Left cardiac atrium (tissue), 4 donors: Measurements from ENCODE around the gene TRMT112. TPM values are rescaled to one million over a fixed set of nuclear protein-coding genes. Genes with fewer than 3 reads are reported as not detected.
A peak's percentile ranks its signal among the peaks of the same experiment; 100 is the strongest.

ENCODE experiments used
- ATAC-seq, 2 donors: fragments of 200-7000 bp; cut with Tn5 transposase; one replicate each; pipeline ENCODE4 v1.9.1; 2020; ENCODE audit warnings: mild to moderate bottlenecking in 2 of 2, moderate library complexity in 2 of 2
- DNase-seq: peaks from one replicate; pipeline ENCODE4 v3.0.0-alpha.2; 2020
- intact Hi-C, 2 donors: fragments of 100-400 bp; cut with DNase I; formaldehyde crosslinking; loops; one replicate each; pipeline versions ENCODE4 v1.14.1 to v1.15.1; 2022 to 2023
- total RNA-seq, 2 donors: library from RNA; stranded (reverse); fragmentation: NEBNext Ultra II Directional; extraction: Animal tissue kit (Norgen Biotek cat#: 25700); gene quantifications; one replicate each; pipeline ENCODE4 v1.2.1, GENCODE V29; 2021
- donor health status: DM: no; HTN: yes; CAD: no.
- donor health status: DM: no; HTN: yes; CAD: no; lungs with severe emphysema.
- donor health status: DM: yes; HTN: yes; CAD: no.
- donor health status: Dilated cardiomyopathy.

TRMT112 gene
- total RNA-seq, 2 donors from 2014 or later: 94.1 to 101 TPM

DNA sequence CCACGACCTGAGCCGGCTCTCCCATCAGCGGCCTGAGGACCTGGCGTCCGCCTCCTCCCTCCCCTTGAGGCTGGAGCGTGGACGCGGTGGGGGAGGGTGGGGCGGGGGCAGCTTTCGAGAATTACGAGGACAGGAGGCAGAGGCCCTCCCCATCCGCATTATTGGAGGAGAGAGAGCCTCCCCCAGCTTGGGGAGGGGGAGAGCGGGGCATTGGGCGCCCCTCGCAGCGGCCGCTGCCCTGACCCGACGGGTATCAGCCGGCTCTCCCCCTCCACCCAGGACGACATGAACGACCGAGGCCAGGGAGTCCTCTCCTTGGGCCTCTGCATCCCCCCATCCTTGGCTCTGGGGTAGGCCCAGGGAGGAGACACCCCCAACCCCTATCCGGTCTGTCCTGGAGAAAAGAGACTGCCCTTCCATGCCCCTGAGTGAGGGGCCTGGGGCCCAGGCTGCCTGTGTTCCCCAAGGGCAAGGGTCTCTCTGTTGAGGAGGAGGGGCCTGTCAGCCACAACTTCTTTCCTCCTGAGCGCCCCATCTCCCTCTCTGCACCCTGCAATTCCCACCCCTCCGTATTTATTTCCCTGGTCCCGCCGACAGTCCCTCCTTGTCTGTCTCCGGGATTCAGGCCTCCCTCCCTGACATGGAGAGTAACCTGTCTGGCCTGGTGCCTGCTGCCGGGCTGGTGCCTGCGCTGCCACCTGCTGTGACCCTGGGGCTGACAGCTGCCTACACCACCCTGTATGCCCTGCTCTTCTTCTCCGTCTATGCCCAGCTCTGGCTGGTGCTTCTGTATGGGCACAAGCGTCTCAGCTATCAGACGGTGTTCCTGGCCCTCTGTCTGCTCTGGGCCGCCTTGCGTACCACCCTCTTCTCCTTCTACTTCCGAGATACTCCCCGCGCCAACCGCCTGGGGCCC lies 31.2 kb downstream of the TRMT112 start:
- ATAC-seq (peak in 1 of 2 donors; percentile 0), DNase-seq (no peak)
- intact Hi-C loops: loop anchor here in 1 of 2 donors (1.0 kb wide), 1 partner anchor 16 kb away; no protein-coding TSS in a partner anchor

DNA sequence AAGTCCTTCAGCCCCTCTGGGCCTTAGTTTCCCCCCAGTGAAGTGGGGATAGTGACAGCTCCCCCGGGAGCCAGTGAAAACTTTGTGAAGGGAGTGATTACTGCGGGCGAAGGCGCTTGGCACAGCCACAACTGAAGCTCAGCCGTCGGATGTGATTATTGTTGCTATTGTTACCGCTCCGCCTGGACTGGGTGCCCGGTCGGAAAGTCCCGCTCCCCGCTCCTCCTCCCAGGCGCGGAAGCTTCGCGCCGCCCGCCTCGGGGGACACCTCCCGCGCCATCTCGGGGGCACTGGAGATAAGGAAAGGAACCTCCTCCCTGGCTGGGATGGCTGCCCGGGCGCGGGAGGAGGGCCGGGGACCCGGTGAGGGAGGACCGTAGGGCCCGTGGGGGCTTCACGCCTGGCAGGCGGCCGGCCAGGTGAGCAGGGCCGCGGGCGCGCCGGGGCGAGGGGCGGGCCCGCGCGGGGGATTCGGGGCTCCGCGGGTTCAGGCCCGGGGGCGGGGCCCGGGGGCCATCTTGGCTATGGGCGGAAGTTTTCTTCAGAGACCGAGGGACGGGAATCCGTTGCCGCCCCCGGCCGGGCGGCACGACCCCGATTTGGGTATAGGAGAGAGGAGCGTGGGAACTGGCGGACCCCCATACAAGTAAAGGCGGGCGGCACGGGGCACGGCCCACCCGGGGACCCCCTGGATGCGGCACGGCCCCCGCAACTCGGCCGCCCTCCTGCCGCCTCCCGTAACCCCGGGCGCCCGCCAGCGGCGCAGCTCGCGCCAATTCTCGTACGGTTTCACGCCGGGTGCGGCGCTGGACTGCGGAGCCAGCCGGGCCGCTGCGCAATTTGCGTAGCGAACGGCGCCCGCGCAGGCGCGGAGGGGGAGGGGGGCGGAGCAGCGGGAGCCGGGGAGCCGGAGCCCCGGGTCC lies 32.1 kb downstream of the TRMT112 start, which contains the start of gene GPR137:
Gene GPR137, plus strand, starts transcription at position 887 of the 923 bp plus-strand sequence. CDS start 677 bp downstream, outside the sequence.
- intact Hi-C loops: loop anchor here in 1 of 2 donors (1.0 kb wide), 1 partner anchor 15 kb away; no protein-coding TSS in a partner anchor
- peak; percentile 89 for DNase-seq
- ATAC-seq: peak; percentile 80 to 83

DNA sequence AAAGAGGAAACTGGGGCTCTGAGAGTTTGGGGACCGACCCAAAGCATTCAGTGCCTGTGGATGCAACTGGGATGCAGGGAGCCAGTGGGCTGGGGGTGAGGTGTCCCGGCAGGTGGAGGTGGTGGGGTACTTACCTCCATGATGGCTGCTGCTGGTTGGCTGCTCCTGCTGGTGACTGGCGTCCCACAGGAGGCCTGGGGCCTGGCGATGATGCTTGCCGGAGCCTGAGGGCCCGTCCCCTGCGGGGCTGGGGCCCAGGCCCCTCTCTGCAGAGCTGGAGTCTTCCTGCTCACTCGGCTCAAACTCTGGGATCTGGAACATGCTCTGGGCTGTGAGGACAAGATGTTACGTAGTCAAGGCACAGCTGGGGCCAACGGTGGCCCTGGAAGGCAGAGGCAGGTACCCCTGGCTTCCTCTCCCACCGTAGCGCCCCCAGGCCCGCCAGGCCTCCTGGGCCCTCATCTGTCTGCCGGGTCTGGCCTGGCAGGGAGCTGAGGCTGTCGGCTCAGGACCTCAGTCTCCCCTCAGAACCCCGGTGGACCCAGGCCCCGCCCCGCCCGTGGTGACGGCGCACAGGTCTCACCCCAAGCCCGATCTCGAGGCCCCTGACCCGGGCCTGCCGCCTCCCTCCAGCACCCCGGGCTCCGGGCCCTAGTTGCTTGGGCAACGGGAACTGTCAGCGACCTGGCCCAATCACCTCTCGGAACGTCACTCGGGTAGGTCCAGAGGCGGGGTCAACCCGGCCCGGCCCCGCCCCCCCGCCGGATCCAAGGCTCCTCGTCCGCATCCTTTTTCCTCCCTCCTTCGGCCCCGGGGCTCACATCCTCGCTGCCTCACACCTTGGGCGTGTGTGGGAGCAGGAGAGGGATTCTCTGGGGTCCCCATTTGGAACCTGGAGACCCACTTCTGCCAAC lies 33.1 kb downstream of the TRMT112 start, which contains the start of gene BAD:
Gene BAD, minus strand, starts transcription at position 618 of the 914 bp plus-strand sequence. Its CDS starts 297 bp downstream, at position 321.
- intact Hi-C loops: no loop called here
- DNase-seq: peak; percentile 96
- ATAC-seq: peak; percentile 92 to 94

DNA sequence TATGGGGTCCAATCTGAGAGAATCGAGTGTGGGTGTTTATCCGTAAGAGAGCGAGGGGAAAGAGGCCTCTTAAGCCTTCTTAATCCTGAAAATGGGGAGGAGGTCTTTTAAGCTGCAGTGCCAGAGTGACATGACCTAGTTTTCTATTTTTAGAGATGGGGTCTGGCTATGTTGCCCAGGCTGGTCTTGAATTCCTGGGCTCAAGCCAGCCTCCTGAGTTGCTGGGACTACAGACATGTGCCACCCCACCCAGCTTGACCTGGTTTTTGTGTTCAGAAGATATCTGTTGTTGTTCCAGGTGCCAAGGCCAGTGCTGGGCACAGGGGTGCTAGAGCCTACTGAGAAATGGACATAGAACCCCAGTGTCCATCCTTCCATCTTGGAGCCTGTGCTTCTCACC lies 34.3 kb downstream of the TRMT112 start:
- intact Hi-C loops: no loop called here
- ATAC-seq (no peak), DNase-seq (no peak)

DNA sequence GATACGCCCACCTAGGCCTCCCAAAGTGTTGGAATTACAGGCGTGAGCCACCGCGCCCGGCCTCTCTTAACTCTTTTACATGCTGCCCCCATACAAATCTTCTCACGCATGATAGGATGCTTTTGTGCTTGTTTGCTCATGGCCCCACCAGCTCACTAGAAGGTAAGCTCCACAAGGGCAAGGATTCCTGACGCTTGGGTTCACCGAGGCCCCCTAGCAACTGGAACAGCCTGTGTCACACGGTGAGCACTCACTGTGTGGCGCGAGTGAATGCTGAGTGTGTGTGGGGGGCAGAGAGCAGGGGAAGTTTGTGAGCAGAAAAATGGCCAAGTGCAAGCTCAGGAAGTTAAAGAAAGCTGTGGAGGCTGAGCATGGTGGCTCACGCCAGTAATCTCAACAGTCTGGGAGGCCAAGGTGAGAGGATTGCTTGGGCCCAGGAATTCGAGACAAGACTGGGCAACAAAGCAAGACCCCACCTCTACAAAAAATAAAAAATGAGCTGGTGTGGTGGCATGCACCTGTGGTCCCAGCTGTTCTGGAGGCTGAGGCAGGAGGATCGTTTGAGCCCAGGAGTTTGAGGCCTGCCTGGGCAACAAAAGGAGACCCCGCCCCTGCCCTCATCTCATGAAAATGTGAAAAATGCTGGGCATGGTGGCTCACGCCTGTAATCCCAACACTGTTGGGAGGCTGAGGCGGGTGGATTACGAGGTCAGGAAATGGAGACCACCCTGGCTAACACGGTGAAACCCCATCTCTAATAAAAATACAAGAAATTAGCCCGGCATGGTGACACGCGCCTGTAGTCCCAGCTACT lies 35.2 kb downstream of the TRMT112 start:
- intact Hi-C loops: no loop called here
- DNase-seq: no peak
- no peak for ATAC-seq

DNA sequence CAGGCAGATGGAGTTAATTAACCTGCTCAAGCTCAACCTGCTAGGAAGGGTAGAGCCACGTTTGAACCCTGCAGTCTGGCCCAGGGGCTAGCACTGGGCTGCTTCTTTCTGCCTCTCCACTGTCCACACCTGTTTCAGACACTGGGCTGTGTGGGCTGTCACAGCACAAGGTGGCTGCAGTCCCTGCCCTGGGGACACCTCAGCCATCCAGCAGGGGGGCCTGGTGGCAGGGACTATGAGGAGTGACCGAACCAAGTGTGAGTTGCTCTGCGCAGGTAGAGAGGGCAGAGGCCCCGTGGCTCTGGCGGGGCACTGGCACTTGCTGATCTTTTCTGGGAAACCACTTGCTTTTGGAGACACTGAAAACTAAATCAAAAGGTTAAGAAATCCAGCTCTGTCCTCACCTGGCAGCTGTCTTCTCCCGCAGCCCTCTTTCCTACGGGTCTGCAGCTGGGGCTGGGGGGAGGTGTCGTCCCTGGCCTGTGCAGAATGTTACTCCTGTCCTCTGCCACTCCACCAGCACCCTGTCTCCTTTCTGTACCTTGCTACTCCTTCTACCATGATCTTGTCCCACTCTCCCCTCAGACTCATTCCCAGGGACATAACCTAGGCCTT lies 38.7 kb downstream of the TRMT112 start:
- ATAC-seq: no peak
- intact Hi-C loops: no loop called here
- no peak for DNase-seq

DNA sequence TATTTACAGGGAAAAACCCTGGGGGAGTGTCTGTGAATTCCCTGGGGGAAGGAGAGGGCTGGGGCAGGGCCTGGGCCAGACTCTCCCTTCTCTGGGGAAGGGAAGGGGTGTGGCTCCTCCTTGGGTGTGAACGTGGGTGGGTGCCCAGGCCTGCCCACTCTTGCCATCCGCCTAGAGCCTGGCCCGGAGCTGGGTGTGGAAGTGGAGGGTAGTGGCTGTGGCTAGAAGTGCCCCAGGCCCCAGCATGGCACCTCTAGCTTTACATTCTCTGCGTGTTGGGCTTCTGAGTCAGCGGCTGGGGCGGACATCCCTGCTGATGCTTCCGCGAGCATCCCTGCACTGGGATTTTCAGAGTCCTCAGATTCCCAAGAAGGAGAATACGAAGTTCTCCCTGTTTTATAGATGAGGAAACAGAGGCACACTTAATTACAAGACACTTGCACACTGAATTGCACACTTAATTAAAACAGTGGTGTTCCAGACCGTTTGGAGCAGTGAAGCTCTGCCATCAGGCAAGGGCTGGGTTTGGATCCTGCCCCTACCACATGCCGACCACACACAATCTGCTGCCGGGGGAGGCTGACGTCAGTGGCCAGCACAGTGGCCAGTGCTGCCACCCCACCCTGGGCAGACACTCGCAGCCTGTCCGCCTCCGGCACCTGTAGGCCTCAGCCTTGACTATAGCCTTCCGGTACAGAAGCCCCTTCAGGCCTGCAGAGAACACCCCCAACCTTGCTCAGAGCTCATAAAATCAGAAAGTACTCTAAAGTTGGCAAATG lies 40.5 kb downstream of the TRMT112 start:
- intact Hi-C loops: no loop called here
- ATAC-seq (peak in 1 of 2 donors; percentile 23), DNase-seq (no peak)

DNA sequence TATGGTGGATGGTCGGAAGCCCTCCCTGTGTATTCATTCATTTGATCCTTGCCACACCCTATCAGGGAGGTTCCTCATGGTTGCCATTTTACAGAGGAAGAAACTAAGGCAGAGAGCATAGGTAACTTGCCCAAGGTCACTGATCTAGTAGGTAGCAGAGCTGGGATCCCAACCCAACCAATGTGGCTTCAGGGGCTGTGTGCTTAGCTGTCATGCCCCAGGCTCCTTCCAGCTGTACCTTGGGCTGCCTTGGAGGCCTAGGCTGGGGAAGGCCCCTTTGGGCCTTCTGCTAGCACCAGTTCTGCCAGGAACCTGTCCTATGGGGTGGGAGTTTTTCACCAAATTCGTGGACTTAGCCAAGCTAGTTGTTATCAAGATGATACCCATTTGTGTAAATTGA lies 41.5 kb downstream of the TRMT112 start:
- intact Hi-C loops: no loop called here
- DNase-seq (no peak), ATAC-seq (no peak)

DNA sequence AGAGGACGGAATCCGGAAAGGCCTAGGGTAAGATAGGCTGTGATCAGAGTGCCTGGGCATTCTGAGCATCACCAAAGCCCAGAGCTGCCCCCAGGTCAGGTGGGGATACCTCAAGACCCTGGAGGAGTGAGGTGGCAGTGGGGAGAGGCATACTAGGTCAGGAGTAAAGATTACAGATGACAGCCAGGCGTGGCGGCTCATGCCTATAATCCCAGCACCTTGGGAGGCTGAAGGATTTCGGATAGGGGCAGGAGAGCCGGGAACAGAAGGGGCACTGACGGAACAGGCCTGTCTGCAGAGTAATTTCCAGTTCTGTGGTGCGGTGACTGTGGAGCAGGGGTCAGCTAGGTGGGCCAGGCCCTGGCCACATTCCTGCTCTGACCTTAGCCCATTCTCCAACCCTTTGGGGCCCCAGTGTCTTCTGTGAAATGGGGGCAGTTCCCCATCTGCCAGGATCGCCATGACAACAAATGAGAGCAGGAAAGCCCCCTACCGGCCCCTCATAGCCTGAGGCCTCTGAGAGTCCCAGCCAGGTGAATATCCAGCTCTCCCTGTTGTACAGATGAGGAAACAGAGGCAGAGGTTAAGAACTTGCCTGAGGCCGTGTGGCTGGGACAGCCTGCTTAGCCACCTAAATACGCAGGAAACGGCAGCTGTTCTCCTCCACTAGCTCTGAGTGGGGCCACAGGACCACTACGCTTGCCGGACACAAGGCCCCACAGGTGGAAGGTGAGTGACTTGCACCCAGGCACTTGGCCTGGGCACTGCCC lies 42.1 kb downstream of the TRMT112 start:
- intact Hi-C loops: no loop called here
- no peak for ATAC-seq
- no peak for DNase-seq

DNA sequence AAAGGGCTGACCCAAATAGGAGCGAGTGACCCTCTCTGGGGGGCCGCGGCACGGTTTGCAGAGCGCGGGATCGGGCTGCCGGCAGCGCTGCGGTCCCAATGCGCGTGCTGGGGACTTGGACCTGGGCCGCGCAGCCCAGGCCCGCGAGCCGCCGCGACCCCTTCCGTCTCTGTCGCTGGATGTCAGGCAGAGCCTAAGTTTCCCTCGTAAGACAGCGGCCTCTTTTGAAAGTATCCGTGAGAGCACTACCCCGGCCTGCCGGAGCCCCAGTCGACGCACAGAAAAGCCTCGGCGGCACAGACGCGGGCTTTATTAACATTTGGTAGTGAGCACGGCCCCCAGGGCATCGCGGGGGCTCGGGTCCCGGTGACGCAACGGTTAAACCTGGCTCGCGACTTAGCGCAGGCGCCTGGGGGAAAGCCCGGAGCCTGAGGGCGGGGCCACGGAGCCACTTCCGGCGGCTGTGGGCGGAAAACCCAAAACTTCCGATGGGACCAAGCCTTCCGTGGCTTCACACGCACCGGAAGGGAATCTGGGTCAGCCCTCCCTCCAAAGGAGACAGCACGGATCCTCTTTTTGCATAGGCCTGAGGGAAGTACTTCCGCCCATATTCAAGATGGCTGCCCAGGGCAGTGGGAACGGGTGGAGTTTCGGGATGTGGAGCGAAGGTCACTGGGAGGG lies 47.7 kb downstream of the TRMT112 start:
- intact Hi-C loops: loop anchor here in 1 of 2 donors (1.0 kb wide), 1 partner anchor 16 kb away; the partner anchor contains the start of gene GPR137
- ATAC-seq (peak; percentile 85 to 89), DNase-seq (peak; percentile 98)

DNA sequence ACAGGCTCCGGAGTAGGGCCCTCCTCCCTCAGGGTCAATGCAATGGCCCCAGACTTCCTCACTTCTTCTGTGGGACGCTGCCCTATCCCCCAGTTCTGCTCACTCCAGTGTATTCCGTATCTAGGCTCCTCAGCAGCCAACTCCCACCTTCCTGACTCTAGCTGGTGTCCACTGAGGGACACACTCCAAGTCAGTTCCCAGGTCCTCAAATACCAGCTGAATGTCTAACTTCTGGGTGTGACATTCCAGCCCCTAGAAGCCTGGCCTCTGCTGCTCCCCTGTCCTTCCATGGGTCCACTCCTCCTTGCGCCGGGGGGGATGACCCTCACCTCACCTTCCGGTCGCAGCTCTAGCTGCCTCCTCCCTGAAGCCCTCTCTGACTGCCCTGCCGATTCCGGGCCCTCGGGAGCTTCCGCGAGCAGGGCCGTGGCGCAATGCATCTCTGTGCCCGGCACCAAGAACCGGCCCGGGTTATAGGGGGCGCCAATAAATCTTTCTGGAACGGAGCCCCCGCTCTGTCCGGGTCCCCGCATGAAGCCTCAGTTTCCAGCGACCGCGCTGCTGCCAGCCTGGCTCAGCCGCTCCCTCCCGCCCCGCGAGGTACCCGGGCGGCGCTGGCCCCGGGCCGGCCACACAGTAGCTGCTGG lies 48.3 kb downstream of the TRMT112 start:
- ATAC-seq (peak; percentile 16 to 18), DNase-seq (peak; percentile 81)
- intact Hi-C loops: no loop called here

DNA sequence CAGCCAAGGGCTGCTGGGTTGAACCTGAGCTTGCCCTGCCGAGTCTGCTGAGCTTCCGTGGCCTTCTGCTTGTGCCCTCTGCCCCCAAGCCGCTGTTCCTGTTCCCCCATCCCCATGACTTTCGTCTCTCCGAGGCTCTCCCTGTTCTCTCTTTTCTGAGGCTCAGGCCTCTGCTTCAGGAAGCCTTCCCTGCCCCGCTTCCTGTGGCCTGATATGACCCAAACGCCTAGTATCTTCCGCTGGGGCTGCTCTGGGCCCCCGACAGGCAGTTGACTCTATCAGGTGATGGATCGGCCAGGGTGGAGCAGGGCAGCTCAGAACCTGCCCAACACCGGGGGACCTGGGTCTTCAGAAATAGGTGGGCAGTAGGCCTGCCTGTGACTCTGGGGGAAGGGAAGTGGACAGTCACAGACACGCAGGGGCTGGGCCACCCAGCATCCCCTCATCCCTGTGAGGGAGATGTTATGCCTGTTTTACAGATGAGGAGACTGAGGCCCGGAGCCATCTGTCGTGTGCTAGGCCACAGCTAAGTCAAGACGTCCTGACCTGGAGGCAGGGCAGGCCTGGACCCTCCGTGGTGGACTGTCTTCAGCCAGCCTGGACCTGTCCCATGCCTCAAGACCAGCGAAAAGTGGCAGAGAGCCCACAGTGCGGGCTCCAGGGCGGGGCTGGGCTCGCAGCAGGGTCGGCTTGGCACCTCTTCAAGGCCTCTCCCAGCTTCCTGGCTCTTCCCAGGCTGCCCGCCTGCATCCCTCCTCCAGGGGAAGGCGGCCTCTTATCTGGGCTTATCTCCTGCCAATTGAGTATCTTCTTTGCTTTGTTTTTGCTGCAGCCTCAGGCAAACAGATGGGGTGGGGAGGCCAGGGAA lies 49.1 kb downstream of the TRMT112 start:
- peak; percentile 90 for DNase-seq
- peak; percentile 3 to 16 for ATAC-seq
- intact Hi-C loops: no loop called here

DNA sequence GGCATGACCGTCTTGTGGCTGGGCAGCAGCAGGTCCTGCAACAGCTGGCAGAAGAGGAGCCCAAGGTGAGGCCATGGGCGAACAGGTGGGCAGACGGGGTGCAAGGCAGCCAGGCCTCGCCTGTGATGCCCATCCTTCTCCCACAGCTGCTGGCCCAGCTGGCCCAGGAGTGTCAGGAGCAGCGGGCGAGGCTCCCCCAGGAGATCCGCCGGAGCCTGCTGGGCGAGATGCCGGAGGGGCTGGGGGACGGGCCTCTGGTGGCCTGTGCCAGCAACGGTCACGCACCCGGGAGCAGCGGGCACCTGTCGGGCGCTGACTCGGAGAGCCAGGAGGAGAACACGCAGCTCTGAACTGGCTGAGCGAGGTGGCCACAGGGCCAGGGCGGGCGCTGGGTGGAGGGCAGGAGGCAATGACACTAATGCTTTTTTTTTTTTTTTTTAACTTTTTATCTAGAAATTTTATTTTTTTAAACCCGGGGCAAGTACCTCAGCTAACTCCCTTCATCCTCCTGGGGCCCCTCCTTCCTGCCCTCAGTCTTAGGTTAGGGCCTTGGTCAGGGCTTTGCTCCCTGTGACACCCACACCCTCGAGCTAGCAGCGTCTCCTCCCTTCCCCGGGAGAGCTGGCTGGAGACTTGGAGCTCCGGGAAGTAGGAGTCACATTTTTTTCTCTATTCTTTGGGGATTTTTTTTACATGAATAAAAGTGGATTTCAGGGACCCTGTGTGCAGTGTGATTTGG lies 50.0 kb downstream of the TRMT112 start:
- DNase-seq (peak; percentile 64), ATAC-seq (no peak)
- intact Hi-C loops: no loop called here
